OCI-LY7 (cell line): ENCODE results near the gene RPA3. TPM values are rescaled to one million over a fixed set of nuclear protein-coding genes. Genes with fewer than 3 reads are reported as not detected.

Source experiments
- BruUV-seq: library from RNA; stranded (reverse); fragments of 400-500 nt; replicated peaks from 2 replicates; lab custom pipeline; 2021; lab: Mats Ljungman, UMichigan
- CTCF ChIA-PET: fragments of 300-600 bp; sonication (Branson Sonifier 250); formaldehyde crosslinking; loops from one replicate; lab custom pipeline; 2022; ENCODE audit warnings: antibody characterized with exemption; ENCODE audit not compliant: unreplicated experiment; lab: Charles Lee
- POLR2A ChIA-PET: fragments of 300-600 bp; sonication (Branson Sonifier 250); formaldehyde crosslinking; loops from one replicate; lab custom pipeline; 2022; ENCODE audit warnings: antibody characterized with exemption; lab: Charles Lee
- DNase-seq: peaks from one replicate; pipeline ENCODE4 v3.0.0-alpha.2; 2015; ENCODE audit warnings: low spot score
- H2AFZ ChIP-seq: fragments of 200-600 bp; sonication (generic), shearing (Covaris generic); 2 replicates; pipeline ENCODE4 v1.6.1; 2014; ENCODE audit warnings: mild to moderate bottlenecking, antibody characterized with exemption, low read length, moderate library complexity
- H3K27ac ChIP-seq: fragments of 200-600 bp; sonication (generic); 2 replicates; pipeline ENCODE4 v1.5.1; 2014; ENCODE audit warnings: mixed run types, low read depth, mild to moderate bottlenecking, moderate library complexity, low read length, inconsistent platforms; ENCODE audit not compliant: poor library complexity, severe bottlenecking
- H3K36me3 ChIP-seq: fragments of 200-600 bp; sonication (generic); 2 replicates; pipeline ENCODE4 v1.6.1; 2014; ENCODE audit warnings: mild to moderate bottlenecking, antibody characterized with exemption, low read length, moderate library complexity, mixed read lengths; ENCODE audit not compliant: insufficient read depth
- H3K4me1 ChIP-seq: fragments of 200-600 bp; sonication (generic); 2 replicates; pipeline ENCODE4 v1.5.1; 2014; ENCODE audit warnings: mild to moderate bottlenecking, low read length; ENCODE audit not compliant: insufficient read depth, poor library complexity, severe bottlenecking
- H3K4me2 ChIP-seq: fragments of 200-600 bp; sonication (generic); 2 replicates; pipeline ENCODE4 v1.6.1; 2014; ENCODE audit warnings: mild to moderate bottlenecking, low read length
- H3K4me3 ChIP-seq: fragments of 200-600 bp; sonication (generic); 2 replicates; pipeline ENCODE4 v1.5.1; 2014; ENCODE audit warnings: mild to moderate bottlenecking, low read depth, low read length; ENCODE audit not compliant: poor library complexity, severe bottlenecking
- H3K79me2 ChIP-seq: fragments of 200-600 bp; sonication (generic); 2 replicates; pipeline ENCODE4 v1.6.1; 2016; ENCODE audit warnings: low read depth, mild to moderate bottlenecking, low read length, moderate library complexity, mixed read lengths; ENCODE audit not compliant: insufficient read depth
- H3K9me2 ChIP-seq: fragments of 200-600 bp; sonication (generic); 2 replicates; pipeline ENCODE4 v1.6.1; 2016; ENCODE audit warnings: mild to moderate bottlenecking, low read length, mixed read lengths; ENCODE audit not compliant: insufficient read depth
- H3K9me3 ChIP-seq: fragments of 200-600 bp; sonication (generic); 2 replicates; pipeline ENCODE4 v1.6.1; 2014; ENCODE audit warnings: mild to moderate bottlenecking, mixed run types, low read length, mixed read lengths
- H4K20me1 ChIP-seq: fragments of 200-600 bp; sonication (generic); 2 replicates; pipeline ENCODE4 v1.6.1; 2014; ENCODE audit warnings: mild to moderate bottlenecking, antibody characterized with exemption, low read length, moderate library complexity, mixed read lengths; ENCODE audit not compliant: insufficient read depth
- EZH2phosphoT487 ChIP-seq: fragments of 200-600 bp; sonication (generic); IDR thresholded peaks from 2 replicates; pipeline ENCODE4 v1.6.1; 2018; ENCODE audit warnings: low read depth, borderline replicate concordance, mild to moderate bottlenecking, mixed run types, antibody characterized with exemption, low read length, moderate library complexity, mixed read lengths
- intact Hi-C: fragments of 100-400 bp; cut with micrococcal nuclease; formaldehyde crosslinking; loops from one replicate; pipeline ENCODE4 v1.10.0; 2022; ENCODE audit not compliant: unreplicated experiment
- total RNA-seq, 2 experiments: library from RNA; depleted of rRNA in 1 of 2; stranded (reverse); fragments of >200 nt in 1 of 2; shearing (Covaris generic) in 1 of 2; gene quantifications; 2 replicates each; pipeline ENCODE4 v1.2.3, GENCODE V29; 2014 to 2022
- TF ChIP-seq, protein P1 (sequence below): fragments of 200-600 bp; sonication (generic); conservative IDR thresholded peaks from 2 replicates; pipeline ENCODE4 v1.5.1; 2014; ENCODE audit warnings: mild to moderate bottlenecking, antibody characterized with exemption, low read length, moderate library complexity, mixed read lengths

Gene RPA3
- total RNA-seq, 2 experiments from 2014 or later, result 66.3 to 111 TPM

DNA sequence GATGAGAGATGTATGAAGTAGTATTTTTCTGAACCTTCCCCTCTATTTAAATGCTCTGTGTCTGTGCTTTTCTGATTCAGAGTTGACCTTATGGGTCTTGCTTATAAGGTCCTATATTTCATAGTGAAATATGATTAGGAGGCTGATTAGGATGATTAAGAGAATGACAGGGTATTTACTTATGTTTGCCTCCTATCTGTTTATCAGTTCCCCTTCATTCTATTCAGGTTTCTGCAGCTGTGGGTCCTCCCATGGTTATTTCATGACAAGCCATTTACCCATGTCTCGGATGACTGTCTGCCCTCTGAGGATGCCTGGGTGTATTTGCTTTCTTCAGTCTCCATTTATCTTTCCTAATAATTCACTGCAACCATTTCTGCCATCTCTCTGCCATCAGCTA lies 16.9 kb downstream of the RPA3 start:
- Histone ChIP-seq H2AFZ (no peak overlapping the region), H3K4me2 (no peak overlapping the region), H3K4me3 (no peak overlapping the region), H4K20me1 (no peaks in the 10 kb centered on the region), H3K79me2 (no peaks in the 10 kb centered on the region), H3K4me1 (peaks cover 4% of the 10 kb centered on the region), H3K27ac (no peak overlapping the region), H3K9me2 (no peaks in the 10 kb centered on the region), H3K36me3 (no peaks in the 10 kb centered on the region; the same call in 1 of the 2 replicates), H3K9me3 (no peaks in the 10 kb centered on the region)
- ChIA-PET POLR2A (interaction anchor here (1.4 kb wide), 1 partner anchor 13 kb away, joined by 5 read pairs; no protein-coding TSS in a partner anchor), CTCF (interaction anchor here (1.1 kb wide), 1 partner anchor 488 kb away, joined by 3 read pairs; no protein-coding TSS in a partner anchor)
- BruUV-seq, result no TSS peak
- intact Hi-C loops, result no loop called here
- DNase-seq, result no peak
- TF ChIP-seq EZH2phosphoT487, result no peak
- TF ChIP-seq, protein P1, sequence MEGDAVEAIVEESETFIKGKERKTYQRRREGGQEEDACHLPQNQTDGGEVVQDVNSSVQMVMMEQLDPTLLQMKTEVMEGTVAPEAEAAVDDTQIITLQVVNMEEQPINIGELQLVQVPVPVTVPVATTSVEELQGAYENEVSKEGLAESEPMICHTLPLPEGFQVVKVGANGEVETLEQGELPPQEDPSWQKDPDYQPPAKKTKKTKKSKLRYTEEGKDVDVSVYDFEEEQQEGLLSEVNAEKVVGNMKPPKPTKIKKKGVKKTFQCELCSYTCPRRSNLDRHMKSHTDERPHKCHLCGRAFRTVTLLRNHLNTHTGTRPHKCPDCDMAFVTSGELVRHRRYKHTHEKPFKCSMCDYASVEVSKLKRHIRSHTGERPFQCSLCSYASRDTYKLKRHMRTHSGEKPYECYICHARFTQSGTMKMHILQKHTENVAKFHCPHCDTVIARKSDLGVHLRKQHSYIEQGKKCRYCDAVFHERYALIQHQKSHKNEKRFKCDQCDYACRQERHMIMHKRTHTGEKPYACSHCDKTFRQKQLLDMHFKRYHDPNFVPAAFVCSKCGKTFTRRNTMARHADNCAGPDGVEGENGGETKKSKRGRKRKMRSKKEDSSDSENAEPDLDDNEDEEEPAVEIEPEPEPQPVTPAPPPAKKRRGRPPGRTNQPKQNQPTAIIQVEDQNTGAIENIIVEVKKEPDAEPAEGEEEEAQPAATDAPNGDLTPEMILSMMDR, result no peak

DNA sequence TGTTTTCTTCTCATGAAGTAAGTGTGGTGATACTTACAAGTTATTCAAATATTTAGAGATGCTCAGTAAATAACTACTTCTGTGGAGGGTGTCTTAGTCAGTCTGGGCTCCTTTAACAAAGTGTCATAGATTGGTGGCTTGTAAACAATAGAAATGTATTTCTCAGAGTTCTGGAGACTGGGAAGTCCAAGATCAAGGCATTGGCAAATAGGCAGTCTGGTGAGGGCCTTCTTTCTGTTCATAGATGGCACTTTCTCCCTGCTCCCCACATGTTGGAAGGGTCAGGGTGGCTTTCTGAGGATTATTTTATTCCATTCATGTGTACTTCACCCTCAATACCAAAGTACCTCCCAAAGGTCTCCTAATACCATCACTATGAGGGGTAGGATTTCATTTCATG lies 18.4 kb downstream of the RPA3 start:
- Histone ChIP-seq H3K4me3 (no peak overlapping the region), H3K79me2 (no peaks in the 10 kb centered on the region), H3K36me3 (no peaks in the 10 kb centered on the region; the same call in 1 of the 2 replicates), H3K27ac (no peak overlapping the region), H2AFZ (no peak overlapping the region), H3K4me2 (no peak overlapping the region), H4K20me1 (no peaks in the 10 kb centered on the region), H3K9me2 (no peaks in the 10 kb centered on the region), H3K4me1 (peaks cover 4% of the 10 kb centered on the region), H3K9me3 (no peaks in the 10 kb centered on the region)
- POLR2A ChIA-PET, result interaction anchor here (0.6 to 0.9 kb wide), 2 partner anchors 62 to 65 kb away, joined by 3 read pairs; no protein-coding TSS in a partner anchor
- intact Hi-C loops, result no loop called here
- TF ChIP-seq, protein P1, result no peak
- CTCF ChIA-PET, result no interaction called here
- no TSS peak for BruUV-seq
- no peak for DNase-seq

- Histone ChIP-seq H3K9me2 (no peaks in the 10 kb centered on the region), H3K4me3 (no peak overlapping the region), H2AFZ (no peak overlapping the region), H3K27ac (no peak overlapping the region), H3K36me3 (no peaks in the 10 kb centered on the region; the same call in 1 of the 2 replicates), H3K4me1 (peaks cover 4% of the 10 kb centered on the region), H3K79me2 (no peaks in the 10 kb centered on the region), H4K20me1 (no peaks in the 10 kb centered on the region), H3K4me2 (no peak overlapping the region), H3K9me3 (no peaks in the 10 kb centered on the region)
- ChIA-PET POLR2A (interaction anchor here (0.6 to 1.5 kb wide), 5 partner anchors 9 to 74 kb away, joined by 3 to 5 read pairs (median 3); no protein-coding TSS in a partner anchor), CTCF (no interaction called here)
- no peak for DNase-seq
- no TSS peak for BruUV-seq
- no peak for TF ChIP-seq EZH2phosphoT487
- TF ChIP-seq, protein P1, result no peak
- intact Hi-C loops, result no loop called here
These were observed 19.0 kb downstream of the RPA3 start for GRCh38 chr7:7699380-7699779.
